Spinal cord (tissue), 10 donors: ENCODE results near the gene MMP17. TPM values are rescaled to one million over a fixed set of nuclear protein-coding genes. Genes with fewer than 3 reads are reported as not detected.

Experiments
- DNase-seq, 6 donors: peaks; one replicate each; pipeline versions ENCODE4 v3.0.0 to v3.0.0-alpha.2; 2013 to 2015; ENCODE audit warnings: low spot score in 6 of 6, low read depth in 4 of 6
- H3K27ac ChIP-seq: one replicate; pipeline ENCODE4 v1.5.1; 2013; ENCODE audit warnings: low read depth, low read length, control low read depth
- H3K27me3 ChIP-seq: one replicate; pipeline ENCODE4 v1.6.1; 2013; ENCODE audit warnings: low read length; ENCODE audit not compliant: control insufficient read depth, insufficient read depth
- H3K36me3 ChIP-seq: one replicate; pipeline ENCODE4 v1.6.1; 2013; ENCODE audit warnings: low read length; ENCODE audit not compliant: control insufficient read depth, insufficient read depth
- H3K4me1 ChIP-seq: one replicate; pipeline ENCODE4 v1.6.1; 2013; ENCODE audit warnings: low read length; ENCODE audit not compliant: control insufficient read depth, insufficient read depth
- H3K4me3 ChIP-seq: one replicate; pipeline ENCODE4 v1.5.1; 2013; ENCODE audit warnings: low read depth, low read length, control low read depth
- H3K9me3 ChIP-seq: one replicate; pipeline ENCODE4 v1.6.1; 2013; ENCODE audit warnings: low read length; ENCODE audit not compliant: control insufficient read depth, insufficient read depth
- WGBS: methylation state at CpG from one replicate; pipeline ENCODE4 v1.1.5; 2013; ENCODE audit warnings: missing lambda C conversion rate; ENCODE audit not compliant: insufficient coverage; 5-methylcytosine and 5-hydroxymethylcytosine counted together
- polyA plus RNA-seq, 2 donors: library from polyadenylated mRNA; unstranded; fragments of 120-200 nt; gene quantifications; one replicate each; pipeline ENCODE4 v1.2.1, GENCODE V29; 2013; ENCODE audit not compliant: insufficient read length in 2 of 2
- total RNA-seq, 2 donors: library from RNA; depleted of rRNA in 1 of 2; stranded (reverse); fragments of 120-200 nt in 1 of 2; fragments of >200 nt in 1 of 2; gene quantifications; one replicate each; pipeline versions ENCODE4 v1.2.3 to v1.2.4, GENCODE V29; 2013 to 2014
- donor health status: healthy.

Gene MMP17
- total and polyA plus RNA-seq, 4 donors = 16.5 to 98.3 (median 42.1) TPM

- Histone ChIP-seq H3K4me3 (no peak overlapping the region), H3K27ac (no peak overlapping the region), H3K4me1 (peaks cover 4% of the 10 kb centered on the region), H3K36me3 (peaks cover 77% of the 10 kb centered on the region), H3K9me3 (no peaks in the 10 kb centered on the region), H3K27me3 (no peaks in the 10 kb centered on the region)
- 97% methylated on average over 12 of the region's 12 CpGs for WGBS
- DNase-seq = no peak
These were observed 38.6 kb upstream of the MMP17 start for GRCh38 chr12:131789638-131790037.

DNA sequence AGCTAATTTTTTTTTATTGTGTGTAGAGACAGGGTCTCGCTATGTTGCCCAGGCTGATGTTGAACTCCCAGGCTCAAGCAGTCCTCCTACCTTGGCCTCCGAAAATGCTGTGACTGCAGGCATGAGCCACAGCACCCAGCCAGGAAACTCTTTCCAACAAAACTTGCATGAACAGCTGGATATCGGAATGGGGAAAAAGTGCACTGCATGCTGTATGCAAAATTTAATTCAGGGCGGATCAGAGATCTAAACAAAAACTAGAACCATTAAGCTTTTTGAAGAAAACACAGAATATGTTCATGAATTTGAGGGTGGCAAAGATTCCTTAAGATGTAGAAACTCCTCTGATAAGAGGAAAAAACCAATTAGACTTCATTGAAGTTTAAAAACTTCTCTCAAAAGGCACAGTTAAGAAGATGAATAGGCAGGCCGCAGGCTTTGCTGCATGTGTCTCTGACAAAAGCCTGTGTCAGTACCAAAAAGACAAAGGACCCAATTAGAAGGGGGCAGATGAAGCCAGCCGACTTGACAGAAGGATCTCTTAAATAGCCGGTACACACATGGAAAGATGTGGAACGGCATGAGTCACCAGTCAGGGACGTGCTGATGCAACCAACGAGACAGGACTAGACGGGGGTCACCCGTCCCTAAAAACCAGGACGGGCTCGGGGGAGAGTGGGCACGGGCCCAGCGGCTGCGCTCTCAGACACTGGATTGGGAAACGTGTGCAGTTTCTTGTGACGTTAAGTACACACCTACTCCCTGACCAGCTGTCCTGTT, 34.8 kb upstream of the MMP17 start:
- Histone ChIP-seq H3K4me1 (peaks cover 6% of the 10 kb centered on the region), H3K4me3 (no peak overlapping the region), H3K27me3 (no peaks in the 10 kb centered on the region), H3K9me3 (no peaks in the 10 kb centered on the region), H3K27ac (no peak overlapping the region), H3K36me3 (peaks cover 76% of the 10 kb centered on the region)
- 63% methylated on average over 17 of the region's 19 CpGs for WGBS
- no peak for DNase-seq

DNA sequence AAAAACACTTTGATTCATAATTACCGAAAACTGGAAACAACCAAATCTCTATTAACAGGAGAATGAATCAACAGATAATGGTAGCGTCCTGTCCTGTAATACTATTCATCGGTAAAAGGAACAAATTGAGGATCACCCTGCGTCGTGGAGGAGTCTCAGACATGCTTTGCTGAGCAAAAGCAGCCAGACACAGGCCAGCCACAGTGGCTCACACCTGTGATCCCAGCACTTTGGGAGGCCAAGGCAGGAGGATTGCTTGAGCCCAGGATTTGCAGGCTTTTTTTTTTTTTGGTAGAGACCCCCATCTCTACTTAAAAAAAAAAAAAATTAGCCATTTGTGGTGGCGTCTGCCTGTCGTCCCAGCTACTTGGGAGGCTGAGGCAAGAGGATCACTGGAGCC, 34.1 kb upstream of the MMP17 start:
- no peaks in the 10 kb centered on the region for H3K27me3 ChIP-seq
- WGBS = 96% methylated on average over 6 of the region's 7 CpGs
- H3K36me3 ChIP-seq = peaks cover 76% of the 10 kb centered on the region
- no peak overlapping the region for H3K27ac ChIP-seq
- H3K4me1 ChIP-seq = peaks cover 6% of the 10 kb centered on the region
- H3K4me3 ChIP-seq = no peak overlapping the region
- DNase-seq = no peak
- H3K9me3 ChIP-seq = no peaks in the 10 kb centered on the region

DNA sequence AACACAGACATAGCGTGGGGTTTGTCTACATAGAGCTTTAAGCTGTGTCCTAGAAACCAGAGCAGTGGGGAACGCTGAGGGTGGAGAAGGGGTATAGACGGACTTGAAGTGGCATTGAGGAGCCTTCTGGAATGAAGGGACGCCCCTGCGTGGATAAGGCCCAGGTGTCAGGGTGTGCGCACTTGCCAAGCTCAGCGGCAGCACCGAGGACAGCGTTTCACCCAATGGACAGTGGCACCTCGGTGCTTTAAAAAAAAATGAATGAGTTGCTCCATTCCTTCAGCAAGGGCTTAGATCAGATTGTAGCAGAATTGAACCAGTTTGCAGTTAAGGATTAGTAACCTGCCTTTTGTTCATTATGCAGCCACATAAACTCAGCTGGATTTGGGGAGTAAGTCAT, 33.6 kb upstream of the MMP17 start:
- Histone ChIP-seq H3K27ac (no peak overlapping the region), H3K4me1 (peaks cover 6% of the 10 kb centered on the region), H3K4me3 (no peak overlapping the region), H3K36me3 (peaks cover 76% of the 10 kb centered on the region), H3K9me3 (no peaks in the 10 kb centered on the region), H3K27me3 (no peaks in the 10 kb centered on the region)
- WGBS = 83% methylated on average over 9 of the region's 10 CpGs
- no peak for DNase-seq

GRCh38 chr12:131795064-131795463, 33.1 kb upstream of the MMP17 start:
- 71% methylated on average over 14 of the region's 14 CpGs for WGBS
- peaks cover 77% of the 10 kb centered on the region for H3K36me3 ChIP-seq
- peaks cover 6% of the 10 kb centered on the region for H3K4me1 ChIP-seq
- DNase-seq = peak in 1 of 6 donors; percentile 43
- no peak overlapping the region for H3K4me3 ChIP-seq
- no peaks in the 10 kb centered on the region for H3K27me3 ChIP-seq
- H3K27ac ChIP-seq = no peak overlapping the region
- H3K9me3 ChIP-seq = no peaks in the 10 kb centered on the region

GRCh38 chr12:131795690-131796410, 32.3 kb upstream of the MMP17 start:
- H3K27me3 ChIP-seq = no peaks in the 10 kb centered on the region
- H3K4me1 ChIP-seq = peaks cover 6% of the 10 kb centered on the region
- 71% methylated on average over 12 of the region's 15 CpGs for WGBS
- DNase-seq = no peak
- H3K27ac ChIP-seq = no peak overlapping the region
- H3K36me3 ChIP-seq = peaks cover 82% of the 10 kb centered on the region
- no peaks in the 10 kb centered on the region for H3K9me3 ChIP-seq
- H3K4me3 ChIP-seq = no peak overlapping the region

DNA sequence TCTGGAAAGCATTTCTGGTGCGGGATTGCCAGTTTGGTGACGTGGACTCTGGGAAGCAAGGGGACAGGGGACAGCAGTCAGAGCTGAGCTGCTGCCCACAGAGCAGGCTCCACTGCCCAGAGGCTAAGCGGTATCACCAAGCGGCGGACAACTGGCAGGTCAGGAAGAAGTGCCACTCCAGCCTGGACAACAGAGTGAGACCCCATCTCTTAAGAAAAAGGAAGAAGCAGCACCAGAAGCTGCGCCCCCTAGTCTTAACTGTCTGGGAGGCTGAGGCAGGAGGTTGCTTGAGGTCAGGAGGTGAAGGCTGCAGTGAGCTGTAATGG, 31.8 kb upstream of the MMP17 start:
- Histone ChIP-seq H3K9me3 (no peaks in the 10 kb centered on the region), H3K36me3 (peaks cover 80% of the 10 kb centered on the region), H3K27ac (no peak overlapping the region), H3K27me3 (no peaks in the 10 kb centered on the region), H3K4me1 (peaks cover 6% of the 10 kb centered on the region), H3K4me3 (no peak overlapping the region)
- DNase-seq = no peak
- 97% methylated on average over 6 of the region's 6 CpGs for WGBS

DNA sequence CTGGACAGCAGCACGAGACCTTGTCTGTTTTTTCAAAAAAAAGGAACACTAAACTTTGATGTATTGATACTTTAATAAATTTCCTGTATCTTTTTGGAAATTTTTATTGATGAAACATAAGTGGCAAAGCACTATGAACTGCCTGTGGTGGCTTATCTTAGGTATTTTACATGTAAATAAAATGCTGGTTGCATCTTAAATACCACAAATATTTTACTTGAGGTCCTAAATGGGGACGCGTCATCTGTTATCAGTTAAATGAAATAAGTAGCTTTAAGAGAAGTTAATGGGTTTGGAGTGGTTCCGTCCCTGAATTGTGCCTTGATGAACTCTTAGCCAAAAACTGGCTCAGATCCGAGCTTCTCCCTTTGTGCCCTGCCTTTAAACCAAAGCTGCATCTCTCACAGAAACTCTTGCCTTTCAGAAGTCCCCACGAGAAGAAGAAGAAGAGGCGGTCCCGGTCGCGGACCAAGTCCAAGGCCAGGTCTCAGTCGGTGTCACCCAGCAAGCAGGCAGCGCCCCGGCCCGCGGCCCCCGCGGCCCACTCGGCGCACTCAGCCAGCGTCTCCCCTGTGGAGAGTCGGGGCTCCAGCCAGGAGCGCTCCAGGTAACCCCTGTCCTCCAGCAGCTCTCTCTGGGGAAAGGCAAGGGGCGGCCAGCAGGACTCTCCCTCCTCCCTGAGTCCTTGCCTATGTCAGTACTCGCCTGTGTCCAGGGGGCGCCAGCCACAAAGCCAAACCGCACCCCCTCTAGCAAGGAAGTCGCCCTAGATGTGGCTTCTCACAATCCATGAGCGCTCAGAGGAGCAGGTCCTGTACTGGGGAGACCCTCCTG, 31.2 kb upstream of the MMP17 start:
- no peaks in the 10 kb centered on the region for H3K9me3 ChIP-seq
- WGBS = 89% methylated on average over 20 of the region's 28 CpGs
- no peak overlapping the region for H3K27ac ChIP-seq
- DNase-seq = no peak
- peaks cover 80% of the 10 kb centered on the region for H3K36me3 ChIP-seq
- peaks cover 6% of the 10 kb centered on the region for H3K4me1 ChIP-seq
- H3K27me3 ChIP-seq = no peaks in the 10 kb centered on the region
- no peak overlapping the region for H3K4me3 ChIP-seq

DNA sequence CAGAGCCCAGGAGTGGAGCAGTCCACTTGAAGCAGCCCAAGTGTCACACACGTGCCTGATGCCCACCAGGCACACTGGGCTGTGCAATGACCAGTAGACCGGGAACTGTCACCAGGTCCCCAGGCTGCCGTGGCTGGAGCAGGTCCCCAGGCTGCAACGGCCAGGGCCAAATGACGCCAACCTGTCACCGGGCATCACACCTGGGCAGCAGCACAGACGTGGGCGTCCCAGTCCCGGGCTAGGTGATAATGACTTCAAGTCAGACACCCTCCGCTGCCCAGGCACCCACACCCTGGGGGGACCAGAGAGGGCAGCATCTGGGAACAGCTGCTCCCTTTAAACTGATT, 30.6 kb upstream of the MMP17 start:
- 91% methylated on average over 10 of the region's 10 CpGs for WGBS
- Histone ChIP-seq H3K4me1 (peaks cover 6% of the 10 kb centered on the region), H3K36me3 (peaks cover 85% of the 10 kb centered on the region), H3K27ac (no peak overlapping the region), H3K4me3 (no peak overlapping the region), H3K9me3 (no peaks in the 10 kb centered on the region), H3K27me3 (no peaks in the 10 kb centered on the region)
- no peak for DNase-seq
